ENCODE results near the gene PUS7L.

PUS7L gene

GRCh38 chr12:43797561-43798217 is 39.1 kb upstream of the PUS7L start:
- peaks cover 58 to 64% of the 10 kb centered on the region in 2 experiments for H3K36me3 ChIP-seq (ENCODE audit: control insufficient read depth in 2 of 2, insufficient read depth in 1 of 2, low read length in 2 of 2)
- H3K4me3 ChIP-seq (ENCODE audit: low read depth, low read length) = no peak overlapping the region
- no peaks in the 10 kb centered on the region for H3K9me3 ChIP-seq (ENCODE audit: control insufficient read depth, insufficient read depth, low read depth, low read length)
- H3K4me1 ChIP-seq (ENCODE audit: control insufficient read depth, insufficient read depth, low read length) = peaks cover 21% of the 10 kb centered on the region
- TF ChIP-seq ZNF558 (tag by site-specific recombination; IDR thresholded peaks at IDR 0.05) = no peak
- no peak for TF ChIP-seq ZNF510 (tag by site-specific recombination; IDR thresholded peaks at IDR 0.05; ENCODE audit: insufficient replicate concordance)
- peak; percentile 43; the same call in 1 of the 2 replicates for TF ChIP-seq BCL6B (tag by site-specific recombination; IDR thresholded peaks at IDR 0.05)
- TF ChIP-seq MZF1 (tag by site-specific recombination; IDR thresholded peaks at IDR 0.05; ENCODE audit: borderline replicate concordance) = peak; percentile 75; the same call in 1 of the 2 replicates
- TF ChIP-seq SP2 (tag by site-specific recombination; IDR thresholded peaks at IDR 0.05) = no peak
- TF ChIP-seq ZNF701 (tag by site-specific recombination; IDR thresholded peaks at IDR 0.05) = no peak
- no peak for TF ChIP-seq ZNF555 (tag by site-specific recombination; conservative IDR thresholded peaks at IDR 0.05)
- TF ChIP-seq ZNF24 (tag by site-specific recombination; IDR thresholded peaks at IDR 0.05) = no peak
- TF ChIP-seq ZNF777 (tag by site-specific recombination; IDR thresholded peaks at IDR 0.05; ENCODE audit: borderline replicate concordance) = no peak
- TF ChIP-seq SP7 (tag by site-specific recombination; IDR thresholded peaks at IDR 0.05) = peak; percentile 50; the same call in 1 of the 2 replicates
- TF ChIP-seq ZNF692 (tag by site-specific recombination; IDR thresholded peaks at IDR 0.05) = no peak
- no peak for TF ChIP-seq HOXC10 (CRISPR knock-in tag; IDR thresholded peaks at IDR 0.05)
- TF ChIP-seq ZNF596 (tag by site-specific recombination; IDR thresholded peaks at IDR 0.05) = no peak
- peak; percentile 59 for TF ChIP-seq PRDM6 (tag by site-specific recombination; IDR thresholded peaks at IDR 0.05)
- TF ChIP-seq ZNF518A (tag by site-specific recombination; conservative IDR thresholded peaks at IDR 0.05; ENCODE audit: low read depth) = no peak
- POLR2A ChIA-PET = no interaction called here
- CTCF ChIA-PET = interaction anchor here (0.7 kb wide), 1 partner anchor 84 kb away, joined by 4 read pairs; no protein-coding TSS in a partner anchor
- no peak overlapping the region for H3K27ac ChIP-seq (ENCODE audit: extremely low read depth, low read depth, low read length)
